Myocyte (in vitro differentiated cells): ENCODE measurements around the gene TP73. TPM values are rescaled to one million over a fixed set of nuclear protein-coding genes. Genes with fewer than 3 reads are reported as not detected.

Experiments used
- DNase-seq: peaks from one replicate; pipeline ENCODE4 v3.0.0-alpha.2; 2012; ENCODE audit warnings: low read depth
- total RNA-seq: library from RNA; depleted of rRNA; stranded (reverse); fragments of >200 nt; gene quantifications from 2 replicates; pipeline ENCODE4 v1.2.3, GENCODE V29; 2014

TP73 gene
- total RNA-seq, 1 donor from 2014 or later, result 2.2 TPM

DNA sequence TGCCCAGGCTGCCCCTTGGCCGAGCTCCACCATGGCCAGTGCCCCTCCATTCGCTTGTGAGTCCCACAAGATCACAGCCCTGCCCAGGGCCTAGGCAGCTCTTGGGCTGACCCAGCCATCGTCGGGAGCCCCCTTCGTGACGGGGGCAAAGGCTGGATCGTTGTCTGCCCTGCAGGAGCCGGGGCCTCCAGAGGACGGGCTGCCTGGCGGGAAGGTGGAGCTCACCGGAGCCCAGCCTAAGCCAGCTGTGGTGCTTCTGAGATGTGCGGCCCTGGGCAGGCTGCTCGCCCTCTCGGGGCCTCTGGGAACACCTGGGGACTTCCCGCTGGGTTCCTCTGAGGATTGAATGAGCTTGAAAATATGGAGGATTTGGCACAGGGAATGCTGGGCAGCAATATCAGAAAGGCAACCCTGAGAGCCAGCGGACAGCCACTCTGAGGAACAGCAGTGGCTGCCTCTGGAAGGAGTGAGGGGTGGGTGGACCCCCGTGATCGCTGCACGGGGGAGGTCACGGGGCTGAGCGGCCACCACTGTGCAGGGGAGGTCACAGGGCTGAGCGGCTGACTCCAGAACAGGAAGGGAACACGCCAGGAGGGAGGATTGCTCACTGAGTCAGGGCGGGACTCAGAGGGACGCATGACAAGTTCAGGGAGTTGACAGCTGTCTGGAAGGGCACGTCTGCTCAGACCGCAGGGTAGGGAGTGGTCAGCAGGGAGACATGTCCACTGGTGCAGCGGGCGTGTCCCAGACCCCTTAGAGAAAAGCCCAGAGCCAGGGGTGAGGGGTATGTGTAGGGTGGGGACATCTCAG is 19.3 kb downstream of the TP73 start:
- DNase-seq, result peak; percentile 97

- no peak for DNase-seq
These were observed 20.1 kb downstream of the TP73 start for GRCh38 chr1:3672231-3672970.

DNA sequence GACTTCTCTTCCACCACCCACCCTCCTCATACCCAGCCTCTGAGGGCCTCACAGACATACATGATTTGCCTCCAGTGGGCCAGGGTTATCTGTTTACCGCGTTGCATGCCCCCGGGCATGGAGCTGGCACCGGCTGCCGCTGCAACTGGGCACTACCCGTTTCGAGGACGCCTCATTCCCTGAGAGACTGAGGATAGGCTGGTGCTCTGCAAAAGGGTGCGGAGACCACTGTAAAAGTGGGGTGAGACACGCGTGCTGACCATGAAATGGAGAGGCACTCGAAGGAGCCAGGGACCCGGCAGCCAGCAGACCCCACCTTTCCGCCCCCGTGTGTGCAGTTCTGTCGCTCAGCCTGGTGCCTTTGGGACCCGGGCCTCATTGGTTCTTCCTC is 20.6 kb downstream of the TP73 start:
- no peak for DNase-seq

GRCh38 chr1:3673381-3674099 is 21.2 kb downstream of the TP73 start:
- no peak for DNase-seq

DNA sequence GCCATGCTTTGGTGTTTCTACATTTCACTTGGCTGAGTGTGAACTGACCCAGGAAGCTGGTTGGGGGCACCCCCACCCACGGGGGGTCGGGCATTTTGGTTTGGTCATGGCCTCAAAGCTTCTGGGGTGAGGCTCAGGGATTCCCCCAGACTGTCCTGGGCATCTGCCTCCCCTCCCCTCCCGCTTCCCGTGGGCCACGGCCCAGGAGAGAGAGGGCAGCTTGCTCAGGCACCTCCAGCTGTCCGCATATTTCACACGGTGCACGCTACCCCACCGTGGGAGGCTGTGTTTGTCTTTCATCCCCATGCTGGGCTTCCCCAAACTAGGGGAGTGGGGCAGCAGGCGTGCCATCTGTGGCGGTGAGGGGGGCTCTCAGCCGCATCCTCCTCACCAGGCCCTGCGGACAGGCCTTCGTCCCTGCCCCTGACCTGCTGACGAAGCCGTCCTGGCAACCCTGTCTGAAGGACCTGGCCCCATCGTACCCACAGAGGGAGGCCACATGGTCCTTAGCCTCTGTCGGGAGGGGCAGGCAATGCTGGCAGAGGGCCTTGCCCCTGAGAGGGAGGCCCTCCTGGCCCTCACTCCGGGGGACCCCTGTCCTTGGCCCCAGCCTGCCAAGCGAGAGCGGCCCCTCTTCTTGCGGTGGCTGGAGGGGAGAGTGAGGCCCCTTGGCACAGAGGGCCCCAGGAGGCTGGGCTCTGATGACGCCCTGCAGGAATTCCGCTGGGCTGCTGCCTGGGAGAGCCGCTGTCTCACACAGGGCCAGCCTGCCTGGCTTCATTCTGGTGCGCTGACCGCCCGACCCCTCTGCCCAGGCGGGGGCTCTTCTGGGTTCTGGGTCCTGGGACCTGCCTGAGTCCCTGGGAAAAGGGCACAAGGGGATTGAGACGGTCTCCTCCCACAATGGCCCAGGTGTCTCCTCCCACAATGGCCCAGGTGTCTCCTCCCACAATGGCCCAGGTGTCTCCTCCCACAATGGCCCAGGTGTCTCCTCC is 22.1 kb downstream of the TP73 start:
- DNase-seq, result peak; percentile 85

GRCh38 chr1:3675436-3675835 is 23.1 kb downstream of the TP73 start:
- no peak for DNase-seq

- no peak for DNase-seq
These were observed 24.5 kb downstream of the TP73 start for GRCh38 chr1:3676581-3677470.

DNA sequence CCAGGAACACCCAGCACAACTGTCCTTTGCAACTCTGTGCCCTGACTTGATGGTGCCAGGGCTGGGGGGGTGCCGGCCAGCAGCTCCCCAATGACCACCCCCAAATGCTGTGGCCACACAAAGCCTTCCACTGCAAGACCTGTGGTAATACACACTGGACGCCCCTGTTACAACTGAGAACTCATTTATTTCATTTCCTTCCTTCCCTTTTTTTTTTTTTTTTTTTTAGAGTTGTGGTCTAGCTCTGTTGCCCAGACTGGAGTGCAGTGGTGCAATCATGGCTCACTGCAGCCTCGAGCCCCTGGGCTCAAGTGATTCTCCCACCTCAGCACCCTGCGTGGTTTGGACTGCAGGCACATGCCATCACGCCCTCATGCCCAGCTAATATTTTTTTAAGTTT is 25.2 kb downstream of the TP73 start:
- DNase-seq, result no peak

DNA sequence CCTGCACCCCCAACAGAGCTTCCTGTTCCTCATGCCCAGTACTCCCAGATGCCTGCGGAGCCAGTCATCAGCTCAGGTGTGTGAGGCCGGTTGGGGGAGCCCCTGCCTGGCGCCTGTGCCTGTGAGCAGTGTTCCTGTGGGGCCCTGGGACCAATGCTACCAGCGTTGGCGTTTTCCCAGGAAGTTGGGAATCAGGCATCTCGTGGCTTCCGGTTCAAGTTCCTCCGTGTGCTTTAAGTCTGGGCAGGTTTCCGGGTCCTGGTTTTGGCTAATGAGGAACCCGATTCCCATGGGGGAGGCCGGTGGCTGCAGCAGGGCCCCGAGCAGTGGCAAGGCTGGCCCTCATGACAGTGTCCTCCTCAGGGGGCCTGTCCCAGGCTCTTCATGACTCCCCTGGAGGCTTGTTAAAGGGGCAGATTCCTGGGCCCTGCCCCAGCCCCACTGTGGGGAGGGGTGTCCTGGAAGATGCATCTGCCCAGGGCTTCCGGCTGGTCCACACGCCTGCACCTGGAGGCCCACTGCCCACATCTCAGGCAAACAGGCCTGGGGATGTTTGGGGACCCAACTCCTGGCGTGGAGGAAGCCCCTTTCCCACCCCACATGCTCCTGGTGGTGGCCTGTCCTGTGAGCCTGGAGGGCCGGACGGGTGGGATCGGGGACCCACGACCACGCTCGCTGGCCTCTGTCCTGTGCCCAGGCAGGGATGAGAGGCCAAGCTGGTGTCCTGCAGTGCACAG is 26.2 kb downstream of the TP73 start:
- no peak for DNase-seq

DNA sequence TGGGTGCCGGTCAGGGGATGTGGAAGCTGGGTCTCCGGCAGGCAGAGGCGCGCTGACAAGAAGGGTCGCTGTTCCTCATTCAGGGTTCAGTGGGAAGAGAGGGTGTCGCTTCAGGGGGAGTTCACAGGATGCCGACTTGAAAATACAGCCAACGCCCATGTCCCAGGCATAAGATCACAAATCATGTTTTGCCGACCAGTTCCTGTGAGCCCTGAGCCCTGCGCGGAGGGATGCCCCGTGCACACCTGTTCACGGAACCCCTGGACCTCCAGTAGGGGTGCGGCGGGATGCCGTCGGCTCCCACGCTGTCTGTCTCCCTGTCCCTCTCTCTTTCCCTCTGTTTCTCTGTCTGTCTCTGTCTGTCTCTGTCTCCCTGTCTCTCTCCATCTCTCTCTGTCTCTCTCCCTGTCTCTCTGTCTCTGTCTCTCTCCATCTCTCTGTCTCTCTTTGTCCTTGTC is 26.8 kb downstream of the TP73 start:
- DNase-seq, result no peak

DNA sequence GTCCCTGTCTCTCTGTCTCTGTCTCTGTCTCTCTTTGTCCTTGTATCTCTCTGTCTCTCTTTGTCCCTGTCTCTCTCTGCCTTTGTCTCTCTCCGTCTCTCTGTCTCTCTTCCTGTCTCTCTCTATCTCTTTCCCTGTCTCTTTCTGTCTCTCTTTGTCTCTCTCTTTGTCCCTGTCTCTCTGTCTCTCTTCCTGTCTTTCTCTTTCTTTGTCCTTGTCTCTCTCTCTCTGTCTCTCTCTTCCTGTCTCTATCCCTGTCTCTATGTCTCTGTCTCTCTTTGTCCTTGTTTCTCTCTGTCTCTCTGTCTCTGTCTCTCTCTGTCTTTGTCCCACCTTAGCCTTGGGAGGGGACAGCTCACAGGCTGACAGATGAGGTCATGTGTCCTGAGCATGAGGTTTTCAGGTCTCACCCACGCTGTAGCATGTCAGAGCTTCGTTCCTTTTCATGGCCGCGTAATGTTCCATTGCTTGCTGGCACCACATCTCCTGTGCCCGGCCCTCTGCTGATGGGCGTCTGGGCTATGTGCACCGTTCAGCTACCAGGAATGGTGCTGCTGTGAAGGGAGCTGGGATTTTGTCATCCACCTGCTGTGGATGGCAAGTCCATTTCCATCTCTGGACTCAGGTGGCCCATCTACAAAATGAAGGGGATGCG is 27.6 kb downstream of the TP73 start:
- DNase-seq, result no peak

DNA sequence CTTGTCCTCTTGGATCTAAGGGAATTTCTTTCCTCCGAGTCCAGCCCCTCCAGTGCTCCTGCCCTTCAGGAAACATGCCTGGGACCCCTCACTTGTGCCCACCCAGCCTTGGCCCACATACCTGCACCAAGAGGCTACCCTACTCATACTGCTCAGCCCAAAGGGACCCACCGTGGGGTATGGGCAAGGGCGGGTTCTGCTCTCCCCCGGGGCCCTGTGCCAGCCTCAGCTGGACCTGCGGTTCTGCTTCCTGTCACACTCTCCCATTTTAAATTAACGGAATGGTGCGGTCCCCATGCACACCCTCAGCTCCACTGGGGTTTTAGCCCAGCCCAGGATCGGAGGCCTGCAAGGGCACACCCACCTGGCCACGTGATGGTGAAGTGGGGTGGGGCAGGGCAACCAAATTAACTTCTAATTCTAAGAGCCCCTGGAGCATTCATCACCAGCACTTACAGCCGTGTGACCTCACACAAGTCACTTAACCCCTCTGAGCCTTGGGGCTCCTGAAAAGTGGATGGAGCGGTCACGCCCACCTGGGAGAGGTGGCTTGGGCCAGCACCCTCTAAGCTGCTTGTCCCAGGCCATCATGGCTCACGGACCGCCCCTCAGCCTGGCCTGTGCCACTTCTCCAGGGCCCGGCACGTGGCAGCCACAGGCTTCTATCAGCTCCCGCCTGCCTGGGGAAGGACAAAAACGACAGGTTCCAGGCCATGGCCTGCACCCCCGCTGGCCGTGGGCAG is 28.3 kb downstream of the TP73 start:
- no peak for DNase-seq

GRCh38 chr1:3681231-3681897 is 29.0 kb downstream of the TP73 start:
- DNase-seq, result no peak

DNA sequence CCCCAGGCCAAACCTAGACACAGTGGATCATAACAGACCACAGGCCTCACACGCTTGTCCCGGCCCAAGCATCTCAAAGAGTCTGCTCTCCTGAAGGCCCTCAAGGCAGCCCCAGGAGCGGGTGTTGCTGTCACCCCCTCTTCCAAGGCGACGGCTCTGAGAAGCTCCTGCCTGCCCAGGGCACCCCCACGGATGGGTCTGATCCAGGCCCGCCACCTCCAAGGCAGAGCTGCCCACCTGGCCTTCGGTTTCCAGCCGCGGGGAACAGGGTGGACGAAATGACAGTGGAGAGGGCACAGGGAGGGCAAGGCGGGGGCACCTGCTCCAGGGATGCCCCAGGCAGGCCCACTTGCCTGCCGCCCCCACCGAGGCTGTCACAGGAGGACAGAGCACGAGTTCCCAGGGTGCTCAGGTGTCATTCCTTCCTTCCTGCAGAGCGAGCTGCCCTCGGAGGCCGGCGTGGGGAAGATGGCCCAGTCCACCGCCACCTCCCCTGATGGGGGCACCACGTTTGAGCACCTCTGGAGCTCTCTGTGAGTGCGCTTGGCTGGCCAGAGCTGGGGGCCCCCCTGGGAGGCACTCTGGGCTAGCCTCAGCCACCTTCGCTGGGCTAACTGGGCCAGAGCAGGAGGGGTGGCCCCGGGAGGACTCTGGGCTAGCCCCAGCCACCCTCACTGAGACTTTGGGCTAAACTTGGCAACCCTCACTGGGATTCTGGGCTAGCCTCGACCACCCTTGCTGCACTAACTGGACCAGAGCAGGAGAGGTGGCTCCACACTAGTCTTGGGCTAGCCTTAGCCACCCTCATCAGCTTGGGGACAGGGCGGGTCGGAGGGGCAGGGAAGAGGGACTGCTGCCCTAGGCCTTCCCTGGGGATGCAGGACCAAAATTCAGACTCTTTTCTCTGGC is 29.8 kb downstream of the TP73 start:
- DNase-seq, result no peak

- DNase-seq, result no peak
These were observed 30.9 kb downstream of the TP73 start for GRCh38 chr1:3683197-3683596.

DNA sequence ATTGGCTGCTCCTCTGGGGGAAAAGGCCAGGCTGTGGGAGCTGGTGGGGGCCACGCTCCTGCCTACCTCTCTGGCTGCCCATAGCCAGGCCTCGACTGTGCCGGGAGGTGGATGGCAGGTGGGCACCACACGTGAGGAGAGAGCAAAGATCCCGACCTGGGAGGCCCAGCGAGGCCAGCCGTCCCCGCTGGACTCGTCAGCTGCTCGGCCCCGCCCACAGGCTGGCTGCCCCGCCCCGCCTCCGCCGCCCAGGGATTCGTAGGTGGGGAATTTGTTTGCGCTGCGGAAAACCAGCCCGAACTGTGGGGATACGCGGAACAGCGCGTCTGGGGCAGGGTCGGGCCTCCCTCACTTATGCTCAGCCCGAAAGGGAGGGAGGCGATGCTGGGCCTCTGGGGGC is 31.7 kb downstream of the TP73 start:
- DNase-seq, result no peak
